H1 (cell line): ENCODE data around the gene HDC. TPM values are rescaled to one million over a fixed set of nuclear protein-coding genes. Genes with fewer than 3 reads are reported as not detected.

Experiments used
- CTCF ChIA-PET: fragments of 300-600 bp; sonication (Branson Sonifier 250); formaldehyde crosslinking; loops from one replicate; lab custom pipeline; 2021; ENCODE audit not compliant: partially characterized antibody; lab: Charles Lee
- POLR2A ChIA-PET: fragments of 300-600 bp; sonication (Branson Sonifier 250); formaldehyde crosslinking; loops from one replicate; lab custom pipeline; 2021; ENCODE audit warnings: inconsistent platforms; ENCODE audit not compliant: partially characterized antibody; lab: Charles Lee
- DNase-seq, 2 experiments: peaks; one replicate each; pipeline versions ENCODE4 v3.0.0 to v3.0.0-alpha.2; 2010 to 2022; ENCODE audit warnings: low spot score in 2 of 2, low read depth in 1 of 2, mixed read lengths in 1 of 2
- FAIRE-seq: peaks from 2 replicates; lab custom pipeline; 2011; peaks lifted over from hg19 to GRCh38; lab: Jason Lieb, UNC
- H2AFZ ChIP-seq: 2 replicates; pipeline ENCODE4 v1.8.1; 2012; ENCODE audit warnings: low read length, inconsistent platforms
- H2AK5ac ChIP-seq: 2 replicates; pipeline ENCODE4 v1.6.1; 2013; ENCODE audit warnings: low read depth, low read length
- H2BK120ac ChIP-seq: replicated peaks from 2 replicates; pipeline ENCODE3; 2013; ENCODE audit warnings: low read depth, low read length, inconsistent platforms
- H2BK12ac ChIP-seq: 2 replicates; pipeline ENCODE4 v1.6.1; 2013; ENCODE audit warnings: low read depth, low read length
- H2BK15ac ChIP-seq: 2 replicates; pipeline ENCODE4 v1.6.1; 2013; ENCODE audit warnings: low read length
- H2BK20ac ChIP-seq: 2 replicates; pipeline ENCODE4 v1.6.1; 2013; ENCODE audit warnings: low read length
- H2BK5ac ChIP-seq: 2 replicates; pipeline ENCODE4 v1.6.1; 2013; ENCODE audit warnings: low read depth, low read length
- H3K14ac ChIP-seq: 2 replicates; pipeline ENCODE4 v1.6.1; 2013; ENCODE audit warnings: inconsistent platforms; ENCODE audit not compliant: insufficient read length
- H3K18ac ChIP-seq: 2 replicates; pipeline ENCODE4 v1.6.1; 2013; ENCODE audit warnings: low read length; ENCODE audit errors: extremely low read depth
- H3K23ac ChIP-seq: 2 replicates; pipeline ENCODE4 v1.6.1; 2013; ENCODE audit warnings: inconsistent platforms; ENCODE audit not compliant: insufficient read length
- H3K23me2 ChIP-seq: 2 replicates; pipeline ENCODE4 v1.6.1; 2013; ENCODE audit warnings: low read depth, low read length
- H3K27ac ChIP-seq: 2 replicates; pipeline ENCODE4 v1.6.1; 2011; ENCODE audit warnings: low read depth, low read length, inconsistent platforms
- H3K27me3 ChIP-seq, 4 experiments: replicated peaks in 1 of 4; 1 replicate in 1 of 4; 2 replicates in 3 of 4; pipeline versions ENCODE4 v1.6.1 to v1.8.1; 2011 to 2013; ENCODE audit warnings: low read length in 3 of 4, mild to moderate bottlenecking in 3 of 4, inconsistent platforms in 2 of 4, mixed read lengths in 2 of 4, moderate library complexity in 1 of 4; ENCODE audit not compliant: control insufficient read depth in 3 of 4, insufficient read depth in 3 of 4; ENCODE audit errors: extremely low read depth in 1 of 4
- H3K36me3 ChIP-seq, 4 experiments: 2 replicates each; pipeline versions ENCODE4 v1.6.1 to v1.8.1; 2011 to 2013; ENCODE audit warnings: mild to moderate bottlenecking in 4 of 4, low read length in 3 of 4, moderate library complexity in 2 of 4, control low read depth in 1 of 4, inconsistent platforms in 1 of 4; ENCODE audit not compliant: insufficient read depth in 4 of 4, control insufficient read depth in 2 of 4
- H3K4ac ChIP-seq: replicated peaks from 2 replicates; pipeline ENCODE3; 2013; ENCODE audit warnings: low read length, low read depth, mixed read lengths, inconsistent platforms; ENCODE audit not compliant: insufficient read length
- H3K4me1 ChIP-seq, 4 experiments: replicated peaks in 1 of 4; 1 replicate in 1 of 4; 2 replicates in 3 of 4; pipeline versions ENCODE4 v1.6.1 to v1.8.1; 2011 to 2013; ENCODE audit warnings: low read length in 3 of 4, inconsistent platforms in 2 of 4, mixed read lengths in 1 of 4; ENCODE audit not compliant: insufficient read depth in 4 of 4, control insufficient read depth in 3 of 4
- H3K4me2 ChIP-seq, 2 experiments: 2 replicates each; pipeline versions ENCODE4 v1.6.1 to v1.8.1; 2011 to 2013; ENCODE audit warnings: low read depth in 2 of 2, low read length in 2 of 2, control low read depth in 1 of 2, inconsistent platforms in 1 of 2, mild to moderate bottlenecking in 1 of 2; ENCODE audit not compliant: insufficient read depth in 1 of 2
- H3K4me3 ChIP-seq, 4 experiments: fragments of 200-600, 300-600 bp in 1 of 4; sonication (generic), shearing (Covaris generic), sonication (Bioruptor Twin) in 1 of 4; 2 replicates each; pipeline versions ENCODE4 v1.5.1 to v1.8.1; 2011 to 2016; ENCODE audit warnings: low read length in 4 of 4, low read depth in 3 of 4, control low read depth in 2 of 4, inconsistent platforms in 2 of 4, mild to moderate bottlenecking in 2 of 4, mixed read lengths in 1 of 4, moderate library complexity in 1 of 4; ENCODE audit not compliant: insufficient read depth in 2 of 4; ENCODE audit errors: extremely low read depth in 1 of 4
- H3K56ac ChIP-seq: replicated peaks from 2 replicates; pipeline ENCODE3; 2013; ENCODE audit warnings: low read depth, mild to moderate bottlenecking, mixed read lengths, low read length, inconsistent platforms; ENCODE audit not compliant: insufficient read length
- H3K79me1 ChIP-seq: 2 replicates; pipeline ENCODE4 v1.6.1; 2013; ENCODE audit warnings: low read depth, low read length, control low read depth
- H3K79me2 ChIP-seq, 2 experiments: 2 replicates each; pipeline versions ENCODE4 v1.6.1 to v1.8.1; 2012 to 2013; ENCODE audit warnings: low read length in 2 of 2, mild to moderate bottlenecking in 2 of 2, inconsistent platforms in 1 of 2; ENCODE audit not compliant: insufficient read depth in 2 of 2, control insufficient read depth in 1 of 2
- H3K9ac ChIP-seq, 4 experiments: replicated peaks in 1 of 4; 1 replicate in 1 of 4; 2 replicates in 3 of 4; pipeline versions ENCODE4 v1.6.1 to v1.8.1; 2011 to 2013; ENCODE audit warnings: low read depth in 3 of 4, low read length in 3 of 4, control low read depth in 2 of 4, mild to moderate bottlenecking in 2 of 4, moderate library complexity in 2 of 4, inconsistent platforms in 1 of 4; ENCODE audit errors: extremely low read depth in 1 of 4
- H3K9me3 ChIP-seq, 2 experiments: 2 replicates each; pipeline versions ENCODE4 v1.6.1 to v1.8.1; 2012 to 2013; ENCODE audit warnings: mild to moderate bottlenecking in 2 of 2, moderate library complexity in 2 of 2, control low read depth in 1 of 2, inconsistent platforms in 1 of 2, low read depth in 1 of 2, low read length in 1 of 2, mixed read lengths in 1 of 2; ENCODE audit not compliant: insufficient read depth in 2 of 2
- H4K20me1 ChIP-seq, 2 experiments: replicated peaks in 1 of 2; 2 replicates each; pipeline versions ENCODE3 to v1.8.1; 2011 to 2013; ENCODE audit warnings: inconsistent platforms in 2 of 2, low read length in 2 of 2, mild to moderate bottlenecking in 1 of 2; ENCODE audit not compliant: insufficient read depth in 2 of 2, control insufficient read depth in 1 of 2
- H4K5ac ChIP-seq: 2 replicates; pipeline ENCODE4 v1.6.1; 2013; ENCODE audit warnings: low read length, low read depth, mixed read lengths, inconsistent platforms; ENCODE audit not compliant: insufficient read length
- H4K8ac ChIP-seq: 2 replicates; pipeline ENCODE4 v1.8.0; 2013; ENCODE audit warnings: mild to moderate bottlenecking, moderate library complexity, low read length, inconsistent platforms; ENCODE audit not compliant: insufficient read depth; ENCODE audit errors: extremely low read depth
- H4K91ac ChIP-seq: replicated peaks from 2 replicates; pipeline ENCODE3; 2013; ENCODE audit warnings: low read length, mixed read lengths, inconsistent platforms; ENCODE audit not compliant: insufficient read length
- CBX8 ChIP-seq: fragments of 300-800, 300-1000 bp; sonication (generic); IDR thresholded peaks from 2 replicates; pipeline ENCODE4 v1.7.1; 2016; ENCODE audit warnings: low read depth, low read length, borderline replicate concordance
- CEBPB ChIP-seq: IDR thresholded peaks from 2 replicates; pipeline ENCODE4 v1.6.1; 2012; ENCODE audit warnings: low read depth, low read length
- CHD1 ChIP-seq: IDR thresholded peaks from 2 replicates; pipeline ENCODE4 v1.6.1; 2012; ENCODE audit warnings: low read depth, low read length, improper control_type of control experiment
- EP300 ChIP-seq, 2 experiments: IDR thresholded peaks; 1 replicate in 1 of 2; 2 replicates in 1 of 2; pipeline ENCODE4 v1.6.1; 2011 to 2012; ENCODE audit warnings: low read depth in 2 of 2, low read length in 2 of 2, mild to moderate bottlenecking in 2 of 2, borderline replicate concordance in 1 of 2, inconsistent platforms in 1 of 2, moderate library complexity in 1 of 2
- GABPA ChIP-seq: IDR thresholded peaks from 2 replicates; pipeline ENCODE4 v1.6.1; 2011; ENCODE audit warnings: mild to moderate bottlenecking, low read length, moderate library complexity, borderline replicate concordance; ENCODE audit not compliant: insufficient read depth
- HDAC6 ChIP-seq: IDR thresholded peaks from one replicate; pipeline ENCODE4 v1.7.1; 2012; ENCODE audit warnings: low read depth, mild to moderate bottlenecking, inconsistent platforms, low read length, moderate library complexity
- KDM4A ChIP-seq: IDR thresholded peaks from one replicate; pipeline ENCODE4 v1.7.1; 2012; ENCODE audit warnings: low read depth, mild to moderate bottlenecking, moderate library complexity, low read length, inconsistent platforms; ENCODE audit not compliant: severe bottlenecking
- NANOG ChIP-seq: IDR thresholded peaks from 2 replicates; pipeline ENCODE4 v1.6.1; 2011; ENCODE audit warnings: low read length, low read depth, mild to moderate bottlenecking, inconsistent platforms; ENCODE audit not compliant: insufficient read depth, poor library complexity, severe bottlenecking
- RXRA ChIP-seq: IDR thresholded peaks from 2 replicates; pipeline ENCODE4 v1.6.1; 2011; ENCODE audit warnings: low read depth, mild to moderate bottlenecking, low read length, moderate library complexity; ENCODE audit not compliant: insufficient read depth
- SAP30 ChIP-seq: fragments of 300-600 bp; sonication (generic); IDR thresholded peaks from 2 replicates; pipeline ENCODE4 v1.7.1; 2012; ENCODE audit warnings: low read length, moderate library complexity, mild to moderate bottlenecking, inconsistent platforms; ENCODE audit not compliant: insufficient read depth, insufficient replicate concordance
- SIN3A ChIP-seq, 2 experiments: IDR thresholded peaks in 1 of 2; conservative IDR thresholded peaks in 1 of 2; 2 replicates each; pipeline ENCODE4 v1.6.1; 2011 to 2012; ENCODE audit warnings: low read length in 2 of 2, improper control_type of control experiment in 1 of 2, low read depth in 1 of 2, mild to moderate bottlenecking in 1 of 2
- TBP ChIP-seq: IDR thresholded peaks from 2 replicates; pipeline ENCODE4 v1.6.1; 2011; ENCODE audit warnings: low read depth, low read length, improper control_type of control experiment
- WGBS, 2 experiments: shearing (Covaris generic) in 1 of 2; methylation state at CpG; one replicate each; pipeline versions ENCODE4 v1.1.6 to v1.1.7; 2013 to 2015; ENCODE audit warnings: low lambda C conversion rate in 2 of 2, mixed read lengths in 2 of 2, inconsistent platforms in 1 of 2, low coverage in 1 of 2, missing lambda C conversion rate in 1 of 2; ENCODE audit not compliant: insufficient replicate concordance in 2 of 2, insufficient coverage in 1 of 2, insufficient read length in 1 of 2; ENCODE audit errors: extremely low coverage in 1 of 2, missing lambda C conversion rate in 1 of 2; 5-methylcytosine and 5-hydroxymethylcytosine counted together
- polyA plus RNA-seq, 7 experiments: library from polyadenylated mRNA; depleted of rRNA in 3 of 7; stranded (reverse) in 5 of 7; unstranded in 2 of 7; fragments of >200 nt in 5 of 7; fragments of 200-250 nt in 2 of 7; gene quantifications; 1 replicate in 5 of 7; 2 replicates in 1 of 7; 4 replicates in 1 of 7; pipeline versions ENCODE4 v1.2.1 to v1.2.3, GENCODE V29; 2011 to 2013; ENCODE audit warnings: missing spikeins in 2 of 7, mixed read lengths in 2 of 7
- total RNA-seq: library from RNA; stranded (reverse); fragmentation: NEBNext Ultra II Directional; extraction: Animal tissue kit (Norgen Biotek cat#: 25700); gene quantifications from 2 replicates; pipeline ENCODE4 v1.2.1, GENCODE V29; 2021
- TF ChIP-seq, protein P1 (sequence below): IDR thresholded peaks from 2 replicates; pipeline ENCODE4 v1.6.1; 2011; ENCODE audit warnings: low read depth, mild to moderate bottlenecking, low read length; ENCODE audit not compliant: insufficient read depth

HDC gene
- total and polyA plus RNA-seq, 2 of the 8 experiments (the other 6 are each of a cell fraction or from before 2014, with no cell fraction given) = 0.20 to 0.22 TPM

DNA sequence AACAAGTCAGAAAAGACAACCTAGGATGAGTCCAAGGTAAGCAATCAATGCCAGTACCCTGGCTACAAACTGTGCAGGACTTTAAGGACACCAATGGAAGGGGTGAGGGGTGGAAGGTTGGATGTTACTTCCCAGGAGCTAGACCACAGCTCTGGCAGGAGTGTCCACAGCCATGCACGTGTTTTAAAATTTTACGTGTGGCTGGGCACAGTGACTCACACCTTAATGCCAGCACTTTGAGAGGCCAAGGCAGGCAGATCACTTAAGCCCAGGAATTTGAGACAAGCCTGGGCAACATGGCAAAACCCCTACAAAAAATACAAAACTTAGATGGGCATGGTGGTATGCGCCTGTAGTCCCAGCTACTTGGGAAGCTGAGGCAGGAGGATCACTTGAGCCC is 14.7 kb upstream of the HDC start:
- no peak overlapping the region for H2AK5ac ChIP-seq
- DNase-seq (no peak), FAIRE-seq (no peak)
- no peaks in the 10 kb centered on the region for H3K79me1 ChIP-seq
- H3K23ac ChIP-seq = no peak overlapping the region
- H3K27ac ChIP-seq = no peak overlapping the region
- H3K14ac ChIP-seq = no peak overlapping the region
- no peak overlapping the region for H2BK20ac ChIP-seq
- 98% methylated on average over 3 of the region's 3 CpGs; no CpG with 5 or more reads in 1 of the 2 experiments for WGBS, 2 experiments
- H3K4me3 ChIP-seq = no peak overlapping the region
- no peak overlapping the region for H3K4me2 ChIP-seq
- H3K79me2 ChIP-seq = no peaks in the 10 kb centered on the region
- no peaks in the 10 kb centered on the region for H3K27me3 ChIP-seq
- no peak overlapping the region for H2BK5ac ChIP-seq
- H3K9me3 ChIP-seq = no peaks in the 10 kb centered on the region
- no peak overlapping the region for H2BK12ac ChIP-seq
- no peak overlapping the region for H2BK15ac ChIP-seq
- H4K20me1 ChIP-seq = no peaks in the 10 kb centered on the region
- H3K56ac ChIP-seq = no peak overlapping the region
- H3K9ac ChIP-seq = no peak overlapping the region
- no peak overlapping the region for H2BK120ac ChIP-seq
- CTCF ChIA-PET = interaction anchor here (0.6 to 3.0 kb wide), 2 partner anchors 36 to 46 kb away, joined by 3 to 10 read pairs; no protein-coding TSS in a partner anchor
- no peaks in the 10 kb centered on the region for H3K4me1 ChIP-seq
- H4K8ac ChIP-seq = no peak overlapping the region
- H4K91ac ChIP-seq = no peak overlapping the region
- H3K4ac ChIP-seq = no peak overlapping the region
- no peak overlapping the region for H3K18ac ChIP-seq
- POLR2A ChIA-PET = no interaction called here
- H3K36me3 ChIP-seq = peaks cover 0 to 8% (median 0%) of the 10 kb centered on the region in 4 experiments; a peak in 1 of 8 replicates
- no peaks in the 10 kb centered on the region; the same call in 1 of the 2 replicates for H3K23me2 ChIP-seq
- H4K5ac ChIP-seq = no peak overlapping the region
- no peak overlapping the region for H2AFZ ChIP-seq
- no peak for TF ChIP-seq KDM4A
- TF ChIP-seq CBX8 = no peak
- TF ChIP-seq SAP30 = no peak
- TF ChIP-seq GABPA = no peak
- TF ChIP-seq SIN3A (conservative IDR thresholded peaks at IDR 0.05 in 1 of 2, IDR thresholded peaks at IDR 0.05 in 1 of 2; ENCODE audit: low read depth in 1 of 2, low read length in 2 of 2) = no peak
- TF ChIP-seq, protein P1, sequence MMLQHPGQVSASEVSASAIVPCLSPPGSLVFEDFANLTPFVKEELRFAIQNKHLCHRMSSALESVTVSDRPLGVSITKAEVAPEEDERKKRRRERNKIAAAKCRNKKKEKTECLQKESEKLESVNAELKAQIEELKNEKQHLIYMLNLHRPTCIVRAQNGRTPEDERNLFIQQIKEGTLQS = no peak
- no peak for TF ChIP-seq CHD1
- TF ChIP-seq HDAC6 = no peak
- TF ChIP-seq CEBPB = no peak
- TF ChIP-seq EP300 (IDR thresholded peaks at IDR 0.05; ENCODE audit: borderline replicate concordance in 1 of 2, low read depth in 2 of 2, low read length in 2 of 2) = no peak
- TF ChIP-seq TBP = no peak
- TF ChIP-seq RXRA = no peak
- no peak for TF ChIP-seq NANOG
